Cardiac muscle cell (in vitro differentiated cells and primary cell): ENCODE measurements around the gene ARL6. TPM values are rescaled to one million over a fixed set of nuclear protein-coding genes. Genes with fewer than 3 reads are reported as not detected.

Experiments used
- DNase-seq, 2 donors: peaks; one replicate each; pipeline versions ENCODE4 v3.0.0 to v3.0.0-alpha.2; 2010 to 2017; ENCODE audit warnings: low read depth in 1 of 2, low spot score in 1 of 2
- H3K27ac ChIP-seq: fragments of 200-600 bp; sonication (generic); 2 replicates; pipeline ENCODE4 v1.5.1; 2016
- H3K27me3 ChIP-seq: fragments of 200-600 bp; sonication (generic); 2 replicates; pipeline ENCODE4 v1.6.0; 2016; ENCODE audit warnings: control low read depth
- H3K36me3 ChIP-seq: fragments of 200-600 bp; sonication (generic); 2 replicates; pipeline ENCODE4 v1.5.1; 2016; ENCODE audit warnings: control low read depth
- H3K4me1 ChIP-seq: fragments of 200-600 bp; sonication (generic); 2 replicates; pipeline ENCODE4 v1.8.1; 2017; ENCODE audit warnings: low read depth, mild to moderate bottlenecking, mixed run types
- H3K4me3 ChIP-seq: fragments of 200-600 bp; sonication (generic); 2 replicates; pipeline ENCODE4 v1.5.1; 2016; ENCODE audit warnings: mild to moderate bottlenecking
- H3K9me3 ChIP-seq: fragments of 200-600 bp; sonication (generic); 2 replicates; pipeline ENCODE4 v1.5.1; 2017; ENCODE audit warnings: low read depth, mild to moderate bottlenecking, control low read depth
- CTCF ChIP-seq: IDR thresholded peaks from 2 replicates; pipeline ENCODE4 v1.5.1; 2012; ENCODE audit warnings: low read depth, mild to moderate bottlenecking, low read length
- polyA plus RNA-seq: library from polyadenylated mRNA; unstranded; fragments of >200 nt; fragmentation: Nextera tagmentation; extraction: Ambion mirVana; gene quantifications from 2 replicates; pipeline ENCODE4 v1.2.1, GENCODE V29; 2016
- total RNA-seq: library from RNA; depleted of rRNA; stranded (reverse); fragments of >200 nt; gene quantifications from 2 replicates; pipeline ENCODE4 v1.2.3, GENCODE V29; 2016

Gene ARL6
- total and polyA plus RNA-seq, 2 experiments from 2014 or later, result 4.3 to 8.4 TPM

DNA sequence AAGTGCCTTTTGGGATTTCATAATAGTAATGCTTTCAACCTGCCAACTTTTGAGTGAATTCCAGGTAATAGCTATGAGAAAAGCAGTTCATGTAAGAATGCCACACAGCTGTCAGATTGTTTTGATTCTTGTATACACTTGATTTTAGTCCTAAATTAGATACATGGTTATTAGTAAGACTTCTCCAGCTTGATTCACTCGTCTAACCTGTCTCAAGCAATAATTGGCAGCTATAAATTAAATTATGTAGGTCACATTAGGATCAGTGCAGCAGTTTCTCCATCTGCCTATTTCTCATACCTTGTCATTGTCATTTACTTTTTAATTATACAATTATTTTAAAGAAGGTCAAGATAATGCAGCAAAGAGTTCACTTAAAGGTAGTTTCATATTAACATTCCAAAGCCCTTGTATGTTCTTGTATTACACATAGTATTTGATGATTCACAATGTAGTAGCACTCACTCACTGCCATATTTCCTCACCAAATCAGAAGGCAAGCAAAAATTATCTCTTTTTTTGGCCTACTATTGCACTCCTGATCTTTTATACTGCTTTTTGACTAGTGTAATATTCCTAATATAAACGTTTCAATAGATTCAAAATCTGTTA lies 46.3 kb downstream of the ARL6 start:
- DNase-seq, result peak in 1 of 2 donors; percentile 7
- Histone ChIP-seq H3K4me3 (no peak overlapping the region), H3K4me1 (no peaks in the 10 kb centered on the region), H3K27me3 (no peaks in the 10 kb centered on the region), H3K27ac (no peak overlapping the region), H3K36me3 (no peaks in the 10 kb centered on the region), H3K9me3 (no peaks in the 10 kb centered on the region)
- TF ChIP-seq CTCF, result no peak

DNA sequence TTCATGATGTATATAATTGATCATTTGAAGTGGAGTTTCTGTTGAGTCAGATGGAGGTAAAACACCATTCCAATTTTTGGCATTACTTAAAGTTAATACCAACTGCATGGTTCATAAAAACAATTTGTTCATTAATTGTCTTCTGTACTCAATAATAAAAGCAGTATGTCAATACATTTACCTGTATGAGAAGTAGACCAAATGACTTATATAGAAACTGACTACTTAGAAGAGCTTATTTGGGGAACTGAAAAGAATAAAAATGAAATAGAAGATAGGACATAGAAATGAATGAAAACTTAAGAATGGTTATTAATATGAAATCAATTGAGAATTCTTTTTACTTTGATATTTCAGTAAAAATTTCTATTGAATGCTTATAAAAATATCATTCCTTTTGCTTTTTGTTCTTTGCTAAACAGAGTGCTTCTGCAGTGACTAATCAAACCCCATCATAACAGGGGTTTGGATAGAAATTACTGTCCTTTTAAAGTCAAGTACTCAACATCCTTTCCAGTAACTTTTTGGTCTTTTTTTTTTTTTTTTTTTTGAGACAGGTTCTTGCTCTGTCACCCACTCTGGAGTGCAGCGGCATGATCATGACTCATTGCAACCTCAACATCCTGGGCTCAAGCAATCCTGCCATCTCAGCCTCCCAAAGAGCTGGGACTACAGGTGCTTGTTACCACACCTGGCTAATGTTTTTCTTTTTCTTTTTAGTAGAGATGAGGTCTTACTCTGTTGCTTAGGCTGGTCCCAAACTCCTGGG lies 50.8 kb downstream of the ARL6 start:
- no peaks in the 10 kb centered on the region for H3K4me1 ChIP-seq
- no peak for TF ChIP-seq CTCF
- H3K36me3 ChIP-seq, result no peaks in the 10 kb centered on the region
- no peak overlapping the region for H3K27ac ChIP-seq
- no peak overlapping the region for H3K4me3 ChIP-seq
- H3K9me3 ChIP-seq, result no peaks in the 10 kb centered on the region
- H3K27me3 ChIP-seq, result peaks cover 8% of the 10 kb centered on the region
- no peak for DNase-seq

- no peak for TF ChIP-seq CTCF
- no peak for DNase-seq
- Histone ChIP-seq H3K36me3 (no peaks in the 10 kb centered on the region), H3K27me3 (peaks cover 15% of the 10 kb centered on the region), H3K27ac (no peak overlapping the region), H3K4me3 (no peak overlapping the region), H3K9me3 (no peaks in the 10 kb centered on the region), H3K4me1 (no peaks in the 10 kb centered on the region)
These were observed 52.3 kb downstream of the ARL6 start for GRCh38 chr3:97816811-97817210.

DNA sequence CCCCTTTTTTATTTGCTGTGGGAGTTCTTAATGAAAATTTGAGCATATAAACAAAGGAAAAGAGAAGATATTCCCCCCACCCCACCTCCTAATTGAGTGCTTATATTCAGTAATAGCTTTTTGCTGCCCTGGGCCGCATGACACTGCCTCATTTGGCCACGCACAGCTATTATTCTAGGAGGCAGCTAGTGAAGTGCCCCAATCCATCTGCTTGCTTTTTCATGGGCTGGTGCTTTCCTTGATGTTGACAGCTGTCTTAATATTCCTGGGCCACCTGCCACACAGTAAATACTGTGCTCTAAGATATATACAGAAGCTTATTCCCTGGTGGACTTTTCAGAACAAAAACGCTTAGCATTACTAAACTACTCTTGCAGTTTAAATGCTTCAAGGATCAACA lies 53.4 kb downstream of the ARL6 start:
- H3K9me3 ChIP-seq, result no peaks in the 10 kb centered on the region
- peaks cover 15% of the 10 kb centered on the region for H3K27me3 ChIP-seq
- no peak for TF ChIP-seq CTCF
- no peaks in the 10 kb centered on the region for H3K36me3 ChIP-seq
- H3K27ac ChIP-seq, result no peak overlapping the region
- no peak overlapping the region for H3K4me3 ChIP-seq
- no peak for DNase-seq
- H3K4me1 ChIP-seq, result no peaks in the 10 kb centered on the region

- Histone ChIP-seq H3K27ac (no peak overlapping the region), H3K36me3 (no peaks in the 10 kb centered on the region), H3K4me1 (peaks cover 10% of the 10 kb centered on the region), H3K9me3 (no peaks in the 10 kb centered on the region), H3K4me3 (peak overlapping the region; percentile 86), H3K27me3 (peaks cover 15% of the 10 kb centered on the region)
- no peak for DNase-seq
- no peak for TF ChIP-seq CTCF
These were observed 56.2 kb downstream of the ARL6 start for GRCh38 chr3:97820780-97821179.
